CD4-positive, alpha-beta T cell treated with Interferon alpha-2 for 1 hour (primary cell): ENCODE results near the gene ENTPD2.

Experiments
- DNase-seq, 2 donors: peaks; one replicate each; pipeline ENCODE4 v3.0.0-alpha.2; 2020 to 2022

ENTPD2 gene

GRCh38 chr9:137078701-137079400 is 25.0 kb upstream of the ENTPD2 start:
- DNase-seq, result no peak

GRCh38 chr9:137077758-137078693 is 24.2 kb upstream of the ENTPD2 start:
- peak; percentile 49 to 67 for DNase-seq

GRCh38 chr9:137077010-137077747 is 23.3 kb upstream of the ENTPD2 start, which contains the start of gene UAP1L1:
UAP1L1 (plus strand) TSS chr9:137077517; CDS start chr9:137077533, 16 bp downstream.
- DNase-seq, result peak; percentile 52 to 72

- DNase-seq, result no peak
These were observed 22.8 kb upstream of the ENTPD2 start for GRCh38 chr9:137076636-137077009.

- no peak for DNase-seq
These were observed 21.5 kb upstream of the ENTPD2 start for GRCh38 chr9:137075275-137075775.

GRCh38 chr9:137074657-137075274 is 20.9 kb upstream of the ENTPD2 start:
- DNase-seq, result no peak

- no peak for DNase-seq
These were observed 20.1 kb upstream of the ENTPD2 start for GRCh38 chr9:137073992-137074399.

- no peak for DNase-seq
These were observed 17.4 kb upstream of the ENTPD2 start for GRCh38 chr9:137071282-137071681.

- no peak for DNase-seq
These were observed 17.0 kb upstream of the ENTPD2 start for GRCh38 chr9:137070906-137071275.

GRCh38 chr9:137070201-137070905 is 16.5 kb upstream of the ENTPD2 start, which contains the start of gene SAPCD2:
SAPCD2 (minus strand) TSS chr9:137070557; CDS start chr9:137070460, 97 bp downstream.
- peak; percentile 86 to 89 for DNase-seq

GRCh38 chr9:137069508-137070091 is 15.7 kb upstream of the ENTPD2 start:
- DNase-seq, result no peak

- no peak for DNase-seq
These were observed 15.0 kb upstream of the ENTPD2 start for GRCh38 chr9:137068539-137069507.

GRCh38 chr9:137067860-137068538 is 14.1 kb upstream of the ENTPD2 start:
- DNase-seq, result peak; percentile 90 to 92

- DNase-seq, result no peak
These were observed 12.4 kb upstream of the ENTPD2 start for GRCh38 chr9:137066096-137066861.

GRCh38 chr9:137065336-137065967 is 11.6 kb upstream of the ENTPD2 start:
- DNase-seq, result no peak

GRCh38 chr9:137064880-137065164 is 11.0 kb upstream of the ENTPD2 start:
- DNase-seq, result no peak

- DNase-seq, result peak; percentile 43 to 66
These were observed 10.4 kb upstream of the ENTPD2 start for GRCh38 chr9:137064027-137064879.
